Activated CD4-positive, alpha-beta T cell treated with anti-CD3 and anti-CD28 coated beads, Interleukin-10, Interleukin-2, amounts not matched to agents 100 ng/mL and 50 ng/mL, durations not matched to agents 16 hours and 8 hours (primary cell): ENCODE results near the gene CYP26B1.

Experiments used
- DNase-seq: peaks from one replicate; pipeline ENCODE4 v3.0.0-alpha.2; 2020

Gene CYP26B1

DNA sequence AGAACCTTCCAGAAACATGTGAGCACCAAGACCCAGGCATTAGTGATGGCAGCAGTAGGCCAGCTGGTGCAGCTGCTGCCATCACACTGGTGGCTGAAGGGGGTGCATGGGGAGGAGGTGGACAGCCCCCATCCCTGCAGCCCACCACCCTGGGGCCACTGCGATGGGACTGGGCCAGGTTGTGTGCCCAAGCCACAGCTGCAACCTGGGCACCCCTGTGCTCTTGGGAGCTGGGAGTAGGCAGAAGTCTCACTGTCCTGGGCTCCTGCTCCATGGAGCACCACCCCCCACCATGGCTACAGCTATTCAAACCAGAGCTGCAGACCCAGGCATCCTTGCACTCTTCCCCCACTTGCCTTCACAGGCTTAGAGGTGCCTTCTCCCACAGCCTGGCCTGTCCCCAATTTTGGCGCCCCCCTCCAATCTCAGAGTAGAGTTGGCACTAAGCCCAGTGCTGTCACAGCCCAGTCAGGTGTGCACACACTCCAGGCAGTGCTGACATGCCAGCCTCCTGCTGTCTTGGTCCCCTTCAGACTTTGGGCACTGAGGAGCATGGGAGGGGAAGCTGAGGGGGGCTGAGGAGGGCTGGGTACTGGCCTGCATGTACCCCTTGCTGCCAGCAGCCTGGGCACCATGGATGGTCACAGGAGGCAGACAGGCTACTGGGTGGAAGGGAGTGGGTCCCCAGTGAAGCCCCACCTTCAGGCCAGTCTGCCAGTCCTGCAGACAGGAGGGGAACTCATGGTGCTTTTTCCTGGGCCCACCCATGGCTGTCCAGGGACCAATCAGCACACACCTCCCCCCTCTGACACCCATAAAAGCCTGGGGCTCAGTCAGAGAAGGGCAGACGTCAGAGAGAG, 67.1 kb downstream of the CYP26B1 start:
- no peak for DNase-seq
